ENCODE measurements around the gene AHDC1. TPM values are rescaled to one million over a fixed set of nuclear protein-coding genes. Genes with fewer than 3 reads are reported as not detected.

Gene AHDC1
- total and polyA plus RNA-seq, 10 of the 15 experiments (the other 5 are each of a cell fraction or from before 2014, with no cell fraction given): 0.21 to 13.0 (median 1.4) TPM

DNA sequence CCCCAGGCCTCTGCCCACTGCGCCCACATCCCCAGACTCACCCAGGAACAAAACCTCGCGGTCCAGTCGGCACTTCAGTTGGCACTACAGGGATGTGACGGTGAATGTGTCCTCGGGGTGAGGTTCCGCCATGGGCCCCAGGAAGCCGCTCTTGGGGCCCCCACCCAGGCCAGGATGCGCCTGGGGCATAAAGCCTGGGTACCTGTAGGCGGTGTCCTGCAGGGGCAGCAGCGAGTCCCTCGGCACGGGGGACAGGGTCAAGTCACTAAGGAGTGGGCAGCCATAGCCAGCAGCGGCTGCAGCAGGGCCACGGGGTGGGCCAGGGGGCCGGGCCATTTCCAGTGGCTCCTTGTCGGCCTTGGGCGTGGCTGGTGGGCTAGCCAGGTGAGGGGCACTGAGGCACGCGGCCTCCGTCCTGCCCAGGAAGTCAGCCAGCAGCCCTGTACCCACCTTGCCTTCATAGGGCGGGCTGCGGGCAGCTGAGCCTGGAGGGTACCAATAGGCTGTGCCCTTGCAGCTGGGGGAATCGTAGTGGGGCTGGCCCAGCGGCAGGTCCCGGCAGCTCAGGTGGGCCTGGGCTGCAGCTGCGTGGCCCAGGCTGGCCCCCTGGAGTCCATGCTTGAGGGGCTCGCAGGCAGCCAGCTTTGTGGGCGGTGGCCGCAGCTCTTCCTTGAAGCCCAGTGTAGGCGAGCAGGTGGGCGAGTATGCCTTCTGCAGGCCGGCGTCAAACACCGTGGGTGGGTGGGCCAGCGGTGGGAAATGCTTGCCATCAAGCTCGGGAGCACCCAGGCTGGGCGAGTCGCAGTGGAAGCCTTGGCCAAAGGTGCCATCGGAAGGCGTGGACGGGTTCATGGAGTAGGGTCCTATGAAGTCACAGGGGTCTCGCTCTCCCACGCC lies 56.5 kb downstream of the AHDC1 start:
- Histone ChIP-seq H3K36me3 (ENCODE audit: control insufficient read depth in 2 of 2, insufficient read depth in 2 of 2, low read length in 1 of 2) (peaks cover 0 to 14% of the 10 kb centered on the region in 2 experiments; a peak in 3 of 4 replicates), H2AFZ (ENCODE audit: control insufficient read depth, low read depth, low read length) (no peak overlapping the region), H3K79me2 (ENCODE audit: control insufficient read depth, insufficient read depth, low read length) (no peaks in the 10 kb centered on the region), H3K4me3 (no peak overlapping the region), H3K9me3 (replicated peaks; ENCODE audit: control insufficient read depth, insufficient read depth, low read length) (no peaks in the 10 kb centered on the region), H3K27me3 (replicated peaks in 1 of 2; ENCODE audit: control insufficient read depth in 2 of 2, insufficient read depth in 2 of 2, low read length in 1 of 2) (no peaks in the 10 kb centered on the region), H3K4me1 (ENCODE audit: control insufficient read depth, insufficient read depth, low read length) (no peaks in the 10 kb centered on the region), H3K9ac (ENCODE audit: control insufficient read depth, insufficient read depth, low read length) (no peak overlapping the region), H3K4me2 (ENCODE audit: control insufficient read depth, insufficient read depth) (no peak overlapping the region), H4K20me1 (ENCODE audit: control insufficient read depth, insufficient read depth) (no peaks in the 10 kb centered on the region), H3K27ac (ENCODE audit: control insufficient read depth, insufficient read depth) (no peak overlapping the region)
- ATAC-seq: no peak
- DNase-seq (ENCODE audit: low read depth, low spot score): no peak
- 92% methylated on average over 39 of the region's 44 CpGs for WGBS (ENCODE audit: insufficient coverage, insufficient replicate concordance, low lambda C conversion rate, missing lambda C conversion rate)
- in situ Hi-C loops (cut with MboI) (no loop called here), intact Hi-C loops (cut with micrococcal nuclease; ENCODE audit: unreplicated experiment) (no loop called here)
- ChIA-PET CTCF (no interaction called here), RAD21 (ENCODE audit: unreplicated experiment) (no interaction called here), POLR2A (interaction anchor here (1.6 kb wide), 1 partner anchor 9 kb away, joined by 5 read pairs; no protein-coding TSS in a partner anchor), SMC1A (ENCODE audit: uncharacterized antibody, unreplicated experiment) (no interaction called here)
- no peak for FAIRE-seq
- BruUV-seq (replicated peaks): no TSS peak
- no peak for TF ChIP-seq RCOR1 (conservative IDR thresholded peaks at IDR 0.05; ENCODE audit: low read depth, low read length)
- TF ChIP-seq NFYB (IDR thresholded peaks at IDR 0.05; ENCODE audit: insufficient read depth, low read depth, low read length): no peak
- TF ChIP-seq RB1 (IDR thresholded peaks at IDR 0.05; ENCODE audit: borderline replicate concordance): no peak
- no peak for TF ChIP-seq FOS (IDR thresholded peaks at IDR 0.05; ENCODE audit: borderline replicate concordance, extremely low read depth, insufficient read length)
- TF ChIP-seq POLR2A (IDR thresholded peaks at IDR 0.05; ENCODE audit: low read depth, low read length): no peak
- TF ChIP-seq, protein P1, sequence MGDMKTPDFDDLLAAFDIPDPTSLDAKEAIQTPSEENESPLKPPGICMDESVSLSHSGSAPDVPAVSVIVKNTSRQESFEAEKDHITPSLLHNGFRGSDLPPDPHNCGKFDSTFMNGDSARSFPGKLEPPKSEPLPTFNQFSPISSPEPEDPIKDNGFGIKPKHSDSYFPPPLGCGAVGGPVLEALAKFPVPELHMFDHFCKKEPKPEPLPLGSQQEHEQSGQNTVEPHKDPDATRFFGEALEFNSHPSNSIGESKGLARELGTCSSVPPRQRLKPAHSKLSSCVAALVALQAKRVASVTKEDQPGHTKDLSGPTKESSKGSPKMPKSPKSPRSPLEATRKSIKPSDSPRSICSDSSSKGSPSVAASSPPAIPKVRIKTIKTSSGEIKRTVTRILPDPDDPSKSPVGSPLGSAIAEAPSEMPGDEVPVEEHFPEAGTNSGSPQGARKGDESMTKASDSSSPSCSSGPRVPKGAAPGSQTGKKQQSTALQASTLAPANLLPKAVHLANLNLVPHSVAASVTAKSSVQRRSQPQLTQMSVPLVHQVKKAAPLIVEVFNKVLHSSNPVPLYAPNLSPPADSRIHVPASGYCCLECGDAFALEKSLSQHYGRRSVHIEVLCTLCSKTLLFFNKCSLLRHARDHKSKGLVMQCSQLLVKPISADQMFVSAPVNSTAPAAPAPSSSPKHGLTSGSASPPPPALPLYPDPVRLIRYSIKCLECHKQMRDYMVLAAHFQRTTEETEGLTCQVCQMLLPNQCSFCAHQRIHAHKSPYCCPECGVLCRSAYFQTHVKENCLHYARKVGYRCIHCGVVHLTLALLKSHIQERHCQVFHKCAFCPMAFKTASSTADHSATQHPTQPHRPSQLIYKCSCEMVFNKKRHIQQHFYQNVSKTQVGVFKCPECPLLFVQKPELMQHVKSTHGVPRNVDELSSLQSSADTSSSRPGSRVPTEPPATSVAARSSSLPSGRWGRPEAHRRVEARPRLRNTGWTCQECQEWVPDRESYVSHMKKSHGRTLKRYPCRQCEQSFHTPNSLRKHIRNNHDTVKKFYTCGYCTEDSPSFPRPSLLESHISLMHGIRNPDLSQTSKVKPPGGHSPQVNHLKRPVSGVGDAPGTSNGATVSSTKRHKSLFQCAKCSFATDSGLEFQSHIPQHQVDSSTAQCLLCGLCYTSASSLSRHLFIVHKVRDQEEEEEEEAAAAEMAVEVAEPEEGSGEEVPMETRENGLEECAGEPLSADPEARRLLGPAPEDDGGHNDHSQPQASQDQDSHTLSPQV (IDR thresholded peaks at IDR 0.05): no peak
- TF ChIP-seq SMC3 (IDR thresholded peaks at IDR 0.05; ENCODE audit: borderline replicate concordance, low read length): no peak
- TF ChIP-seq, protein P2, sequence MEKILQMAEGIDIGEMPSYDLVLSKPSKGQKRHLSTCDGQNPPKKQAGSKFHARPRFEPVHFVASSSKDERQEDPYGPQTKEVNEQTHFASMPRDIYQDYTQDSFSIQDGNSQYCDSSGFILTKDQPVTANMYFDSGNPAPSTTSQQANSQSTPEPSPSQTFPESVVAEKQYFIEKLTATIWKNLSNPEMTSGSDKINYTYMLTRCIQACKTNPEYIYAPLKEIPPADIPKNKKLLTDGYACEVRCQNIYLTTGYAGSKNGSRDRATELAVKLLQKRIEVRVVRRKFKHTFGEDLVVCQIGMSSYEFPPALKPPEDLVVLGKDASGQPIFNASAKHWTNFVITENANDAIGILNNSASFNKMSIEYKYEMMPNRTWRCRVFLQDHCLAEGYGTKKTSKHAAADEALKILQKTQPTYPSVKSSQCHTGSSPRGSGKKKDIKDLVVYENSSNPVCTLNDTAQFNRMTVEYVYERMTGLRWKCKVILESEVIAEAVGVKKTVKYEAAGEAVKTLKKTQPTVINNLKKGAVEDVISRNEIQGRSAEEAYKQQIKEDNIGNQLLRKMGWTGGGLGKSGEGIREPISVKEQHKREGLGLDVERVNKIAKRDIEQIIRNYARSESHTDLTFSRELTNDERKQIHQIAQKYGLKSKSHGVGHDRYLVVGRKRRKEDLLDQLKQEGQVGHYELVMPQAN (conservative IDR thresholded peaks at IDR 0.05): no peak
- no peak for TF ChIP-seq IKZF2 (IDR thresholded peaks at IDR 0.05)
- no peak for TF ChIP-seq CHD2 (IDR thresholded peaks at IDR 0.05; ENCODE audit: borderline replicate concordance, low read depth, low read length)
- TF ChIP-seq, protein P3, sequence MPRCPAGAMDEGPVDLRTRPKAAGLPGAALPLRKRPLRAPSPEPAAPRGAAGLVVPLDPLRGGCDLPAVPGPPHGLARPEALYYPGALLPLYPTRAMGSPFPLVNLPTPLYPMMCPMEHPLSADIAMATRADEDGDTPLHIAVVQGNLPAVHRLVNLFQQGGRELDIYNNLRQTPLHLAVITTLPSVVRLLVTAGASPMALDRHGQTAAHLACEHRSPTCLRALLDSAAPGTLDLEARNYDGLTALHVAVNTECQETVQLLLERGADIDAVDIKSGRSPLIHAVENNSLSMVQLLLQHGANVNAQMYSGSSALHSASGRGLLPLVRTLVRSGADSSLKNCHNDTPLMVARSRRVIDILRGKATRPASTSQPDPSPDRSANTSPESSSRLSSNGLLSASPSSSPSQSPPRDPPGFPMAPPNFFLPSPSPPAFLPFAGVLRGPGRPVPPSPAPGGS (IDR thresholded peaks at IDR 0.05; ENCODE audit: borderline replicate concordance, insufficient read depth, low read depth, low read length, poor library complexity, severe bottlenecking): no peak
- TF ChIP-seq POU2F2 (IDR thresholded peaks at IDR 0.05; ENCODE audit: borderline replicate concordance, low read depth, low read length): no peak
- TF ChIP-seq JUND (IDR thresholded peaks at IDR 0.05; ENCODE audit: low read depth, low read length): no peak
- TF ChIP-seq CBFB (IDR thresholded peaks at IDR 0.05; ENCODE audit: low read depth): no peak
- no peak for TF ChIP-seq TBL1XR1 (IDR thresholded peaks at IDR 0.05; ENCODE audit: low read depth, low read length)
- no peak for TF ChIP-seq NFIC (IDR thresholded peaks at IDR 0.05; ENCODE audit: low read depth, low read length)
- no peak for TF ChIP-seq NR2C2 (IDR thresholded peaks at IDR 0.05; ENCODE audit: borderline replicate concordance, control insufficient read depth, insufficient read length, low read depth)
